ENCODE results near the gene GSK3A.

Gene GSK3A

DNA sequence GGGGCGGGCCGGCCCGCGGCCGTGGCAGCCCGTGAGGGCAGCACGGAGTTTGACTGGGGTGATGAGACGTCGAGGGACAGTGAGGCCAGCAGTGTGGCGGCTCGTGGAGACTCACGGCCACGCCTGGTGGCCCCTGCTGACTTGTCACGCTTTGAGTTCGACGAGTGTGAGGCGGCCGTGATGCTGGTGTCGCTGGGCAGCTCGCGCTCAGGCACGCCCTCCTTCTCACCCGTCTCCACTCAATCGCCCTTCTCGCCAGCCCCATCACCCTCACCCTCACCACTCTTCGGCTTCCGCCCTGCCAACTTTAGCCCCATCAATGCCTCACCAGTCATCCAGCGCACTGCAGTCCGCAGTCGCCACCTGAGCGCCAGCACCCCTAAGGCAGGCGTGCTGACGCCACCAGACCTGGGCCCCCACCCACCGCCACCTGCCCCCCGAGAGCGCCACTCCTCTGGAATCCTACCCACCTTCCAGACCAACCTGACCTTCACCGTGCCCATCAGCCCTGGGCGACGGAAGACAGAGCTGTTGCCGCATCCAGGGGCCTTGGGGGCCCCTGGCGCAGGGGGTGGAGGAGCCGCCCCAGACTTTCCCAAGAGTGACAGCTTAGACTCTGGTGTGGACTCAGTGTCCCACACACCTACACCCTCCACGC is 31.1 kb upstream of the GSK3A start:
- H3K4me3 ChIP-seq (ENCODE audit: low read depth, low read length), result no peak overlapping the region
- no peaks in the 10 kb centered on the region for H3K36me3 ChIP-seq (ENCODE audit: insufficient read depth, low read length)
- H3K27ac ChIP-seq (ENCODE audit: low read depth, low read length), result no peak overlapping the region
- H3K4me1 ChIP-seq (ENCODE audit: control insufficient read depth, insufficient read depth, low read length, unreplicated experiment), result peaks cover 8% of the 10 kb centered on the region
- peaks cover 38% of the 10 kb centered on the region for H3K79me2 ChIP-seq (ENCODE audit: control insufficient read depth, insufficient read depth, low read length, unreplicated experiment)
- no peaks in the 10 kb centered on the region for H3K27me3 ChIP-seq (ENCODE audit: insufficient read depth, low read length)
- no peak overlapping the region for H2AFZ ChIP-seq (ENCODE audit: low read length, unreplicated experiment)

DNA sequence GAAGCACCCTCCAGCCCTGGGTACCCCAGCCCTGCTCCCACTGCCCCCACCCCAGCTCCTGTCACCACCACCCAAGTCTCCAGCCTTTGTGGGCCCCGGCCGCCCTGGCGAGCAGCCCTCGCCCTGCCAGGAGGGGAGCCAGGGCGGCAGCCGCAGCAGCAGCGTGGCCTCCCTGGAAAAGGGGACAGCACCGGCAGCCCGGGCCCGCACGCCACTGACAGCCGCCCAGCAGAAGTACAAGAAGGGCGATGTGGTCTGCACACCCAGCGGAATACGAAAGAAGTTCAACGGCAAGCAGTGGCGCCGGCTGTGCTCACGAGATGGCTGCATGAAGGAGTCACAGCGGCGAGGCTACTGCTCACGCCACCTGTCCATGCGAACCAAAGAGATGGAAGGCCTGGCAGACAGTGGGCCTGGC is 30.6 kb upstream of the GSK3A start:
- H3K27ac ChIP-seq (ENCODE audit: low read depth, low read length), result no peak overlapping the region

DNA sequence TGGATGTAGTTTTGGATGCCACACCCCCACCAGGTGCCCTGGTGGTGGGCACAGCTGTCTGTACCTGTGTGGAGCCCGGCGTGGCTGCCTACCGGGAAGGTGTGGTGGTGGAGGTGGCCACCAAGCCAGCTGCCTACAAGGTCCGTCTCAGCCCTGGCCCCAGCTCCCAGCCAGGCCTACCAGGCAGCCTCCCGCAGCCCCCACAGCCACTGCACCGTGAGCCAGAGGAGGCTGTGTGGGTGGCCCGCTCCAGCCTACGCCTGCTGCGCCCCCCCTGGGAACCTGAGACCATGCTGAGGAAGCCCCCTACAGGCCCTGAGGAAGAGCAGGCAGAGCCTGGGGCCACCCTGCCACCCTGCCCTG is 30.1 kb upstream of the GSK3A start:
- Histone ChIP-seq H3K4me1 (ENCODE audit: control insufficient read depth, insufficient read depth, low read length, unreplicated experiment) (peaks cover 8% of the 10 kb centered on the region), H3K4me3 (ENCODE audit: low read depth, low read length) (no peak overlapping the region), H3K27ac (ENCODE audit: low read depth, low read length) (no peak overlapping the region), H3K36me3 (ENCODE audit: insufficient read depth, low read length) (no peaks in the 10 kb centered on the region), H2AFZ (ENCODE audit: low read length, unreplicated experiment) (no peak overlapping the region), H3K79me2 (ENCODE audit: control insufficient read depth, insufficient read depth, low read length, unreplicated experiment) (peaks cover 36% of the 10 kb centered on the region), H3K27me3 (ENCODE audit: insufficient read depth, low read length) (no peaks in the 10 kb centered on the region)

More for the DNA sequence above, 30.6 kb upstream of the GSK3A start:
- peaks cover 8% of the 10 kb centered on the region for H3K4me1 ChIP-seq (ENCODE audit: control insufficient read depth, insufficient read depth, low read length, unreplicated experiment)
- H3K36me3 ChIP-seq (ENCODE audit: insufficient read depth, low read length), result no peaks in the 10 kb centered on the region
- H3K79me2 ChIP-seq (ENCODE audit: control insufficient read depth, insufficient read depth, low read length, unreplicated experiment), result peaks cover 36% of the 10 kb centered on the region
- H3K4me3 ChIP-seq (ENCODE audit: low read depth, low read length), result no peak overlapping the region
- no peaks in the 10 kb centered on the region for H3K27me3 ChIP-seq (ENCODE audit: insufficient read depth, low read length)
- H2AFZ ChIP-seq (ENCODE audit: low read length, unreplicated experiment), result no peak overlapping the region

DNA sequence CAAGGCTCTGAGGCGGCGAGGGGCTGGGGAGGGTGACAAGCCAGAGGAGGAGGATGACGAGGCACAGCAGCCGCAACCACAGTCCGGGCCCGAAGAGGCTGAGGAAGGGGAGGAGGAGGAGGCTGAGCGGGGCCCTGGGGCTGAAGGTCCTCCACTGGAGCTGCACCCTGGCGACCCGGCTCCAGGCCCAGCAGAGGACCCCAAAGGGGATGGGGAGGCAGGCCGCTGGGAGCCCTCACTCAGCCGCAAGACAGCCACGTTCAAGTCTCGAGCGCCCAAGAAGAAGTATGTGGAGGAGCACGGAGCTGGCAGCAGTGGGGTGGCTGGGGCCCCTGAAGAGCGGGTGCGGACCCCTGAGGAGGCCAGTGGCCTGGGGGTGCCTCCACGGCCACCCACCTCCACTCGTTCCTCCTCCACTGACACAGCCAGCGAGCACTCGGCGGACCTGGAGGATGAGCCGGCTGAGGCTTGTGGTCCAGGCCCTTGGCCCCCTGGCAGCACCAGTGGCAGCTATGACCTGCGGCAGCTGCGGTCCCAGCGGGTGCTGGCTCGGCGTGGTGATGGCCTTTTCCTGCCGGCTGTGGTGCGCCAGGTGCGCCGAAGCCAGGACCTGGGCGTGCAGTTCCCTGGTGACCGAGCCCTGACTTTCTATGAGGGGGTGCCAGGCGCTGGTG is 29.6 kb upstream of the GSK3A start:
- no peak overlapping the region for H2AFZ ChIP-seq (ENCODE audit: low read length, unreplicated experiment)
- no peaks in the 10 kb centered on the region for H3K36me3 ChIP-seq (ENCODE audit: insufficient read depth, low read length)
- no peak overlapping the region for H3K27ac ChIP-seq (ENCODE audit: low read depth, low read length)
- peaks cover 8% of the 10 kb centered on the region for H3K4me1 ChIP-seq (ENCODE audit: control insufficient read depth, insufficient read depth, low read length, unreplicated experiment)
- H3K4me3 ChIP-seq (ENCODE audit: low read depth, low read length), result no peak overlapping the region
- peaks cover 36% of the 10 kb centered on the region for H3K79me2 ChIP-seq (ENCODE audit: control insufficient read depth, insufficient read depth, low read length, unreplicated experiment)
- H3K27me3 ChIP-seq (ENCODE audit: insufficient read depth, low read length), result no peaks in the 10 kb centered on the region

DNA sequence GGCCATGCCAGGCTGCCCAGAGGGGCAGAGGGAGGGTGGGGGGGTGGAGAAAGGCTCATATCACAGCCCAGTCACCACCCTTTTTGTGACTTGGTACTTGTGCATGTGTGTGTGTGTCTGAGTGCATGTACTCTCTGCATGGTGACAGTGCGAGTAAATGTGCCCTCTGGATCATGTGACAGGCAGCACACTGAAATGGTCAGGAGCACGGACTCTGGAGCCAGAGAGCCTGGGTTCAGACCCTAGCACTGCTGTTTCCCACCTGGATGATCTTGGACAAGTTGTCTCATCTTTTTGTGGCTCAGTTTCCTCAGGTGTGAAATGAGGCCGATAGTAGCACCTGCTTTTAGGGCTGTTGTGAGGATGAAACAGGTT is 28.6 kb upstream of the GSK3A start:
- H3K4me3 ChIP-seq (ENCODE audit: low read depth, low read length), result peak overlapping the region; percentile 92
- H3K79me2 ChIP-seq (ENCODE audit: control insufficient read depth, insufficient read depth, low read length, unreplicated experiment), result peaks cover 36% of the 10 kb centered on the region
- no peaks in the 10 kb centered on the region for H3K27me3 ChIP-seq (ENCODE audit: insufficient read depth, low read length)
- H3K4me1 ChIP-seq (ENCODE audit: control insufficient read depth, insufficient read depth, low read length, unreplicated experiment), result peaks cover 8% of the 10 kb centered on the region
- H3K27ac ChIP-seq (ENCODE audit: low read depth, low read length), result peak overlapping the region; percentile 98
- no peaks in the 10 kb centered on the region for H3K36me3 ChIP-seq (ENCODE audit: insufficient read depth, low read length)
- no peak overlapping the region for H2AFZ ChIP-seq (ENCODE audit: low read length, unreplicated experiment)

DNA sequence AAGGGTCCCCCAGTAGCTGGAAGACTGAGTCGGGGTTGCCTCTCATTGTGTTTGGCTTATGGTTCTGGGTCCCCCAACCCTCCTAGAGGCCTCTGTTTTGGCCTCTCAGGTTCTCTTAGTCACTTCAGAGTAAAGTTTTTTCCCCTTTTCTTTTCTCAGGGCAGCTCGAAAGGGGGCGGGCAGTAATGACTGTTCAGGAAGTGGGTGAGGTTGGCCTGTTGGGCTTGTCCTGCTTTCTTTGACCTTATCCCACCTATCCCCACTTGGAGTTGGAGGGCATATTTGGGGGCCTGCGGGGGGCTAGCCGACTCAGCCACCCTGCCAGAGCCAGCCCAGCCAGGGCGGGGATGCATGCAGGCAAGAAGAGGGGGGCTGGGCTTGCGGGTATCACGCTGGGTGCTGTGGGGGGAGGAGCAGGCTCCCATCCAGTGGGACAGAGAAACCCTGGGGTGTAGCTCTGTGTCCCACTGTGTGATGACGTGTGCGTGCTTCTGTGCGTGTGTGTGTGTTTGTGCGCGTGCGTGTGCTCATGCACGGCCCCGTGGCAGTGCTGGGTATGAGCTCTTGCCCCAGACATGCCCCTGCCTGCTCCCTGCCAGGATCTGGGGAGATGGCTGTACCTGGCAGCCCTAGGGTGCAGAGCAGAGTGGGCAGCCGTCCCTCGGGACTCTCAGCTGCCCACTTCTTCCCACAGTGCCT is 28.1 kb upstream of the GSK3A start:
- Histone ChIP-seq H3K27ac (ENCODE audit: low read depth, low read length) (peak overlapping the region; percentile 98), H2AFZ (ENCODE audit: low read length, unreplicated experiment) (peak overlapping the region; percentile 60), H3K79me2 (ENCODE audit: control insufficient read depth, insufficient read depth, low read length, unreplicated experiment) (peaks cover 32% of the 10 kb centered on the region), H3K4me3 (ENCODE audit: low read depth, low read length) (peak overlapping the region; percentile 92), H3K36me3 (ENCODE audit: insufficient read depth, low read length) (no peaks in the 10 kb centered on the region), H3K4me1 (ENCODE audit: control insufficient read depth, insufficient read depth, low read length, unreplicated experiment) (peaks cover 8% of the 10 kb centered on the region), H3K27me3 (ENCODE audit: insufficient read depth, low read length) (no peaks in the 10 kb centered on the region)

DNA sequence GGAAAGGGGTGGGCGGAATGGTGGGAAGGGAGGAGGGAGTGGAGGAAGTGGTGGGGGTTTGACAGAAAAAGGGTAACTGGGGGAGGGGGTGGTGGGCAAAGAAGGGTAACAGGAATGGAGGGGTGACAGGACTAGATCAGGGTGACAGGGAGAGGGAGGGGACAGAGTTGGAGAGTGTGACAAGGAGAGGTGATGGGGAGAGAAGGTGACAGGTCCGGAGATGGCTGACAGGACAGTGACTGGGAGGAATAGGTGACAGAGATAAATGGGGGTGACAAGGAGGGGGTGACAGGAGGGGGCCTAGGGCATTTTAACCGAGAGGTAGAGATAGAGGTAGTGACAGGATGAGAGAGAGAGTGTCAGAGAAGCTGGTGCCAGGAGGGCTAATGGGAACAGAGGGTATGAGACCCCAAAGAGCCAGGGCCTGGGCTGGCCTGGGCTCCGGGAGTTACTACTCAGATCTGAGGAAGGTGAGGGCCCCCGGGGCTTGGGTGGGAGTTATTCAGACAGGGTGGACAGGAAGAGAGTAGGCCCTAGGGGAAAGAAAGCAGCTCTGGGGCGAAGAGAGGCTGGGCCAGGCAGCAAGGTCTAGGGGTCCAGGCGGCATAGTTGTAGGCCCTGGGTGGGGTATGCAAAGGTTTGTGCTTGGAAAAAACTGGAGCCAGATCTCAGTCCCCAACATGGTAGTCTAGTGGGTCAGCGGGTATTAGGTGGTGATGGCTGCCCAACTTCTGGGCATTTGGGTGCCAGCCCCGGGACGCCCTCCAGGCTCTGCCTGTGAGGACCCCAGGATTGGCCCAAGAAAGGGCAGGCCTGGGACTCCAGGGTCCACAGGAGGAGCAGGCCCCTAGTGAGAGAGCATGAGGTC is 27.3 kb upstream of the GSK3A start:
- H2AFZ ChIP-seq (ENCODE audit: low read length, unreplicated experiment), result no peak overlapping the region
- no peaks in the 10 kb centered on the region for H3K27me3 ChIP-seq (ENCODE audit: insufficient read depth, low read length)
- no peaks in the 10 kb centered on the region for H3K36me3 ChIP-seq (ENCODE audit: insufficient read depth, low read length)
- H3K79me2 ChIP-seq (ENCODE audit: control insufficient read depth, insufficient read depth, low read length, unreplicated experiment), result peaks cover 26% of the 10 kb centered on the region
- peaks cover 8% of the 10 kb centered on the region for H3K4me1 ChIP-seq (ENCODE audit: control insufficient read depth, insufficient read depth, low read length, unreplicated experiment)
- peak overlapping the region; percentile 98 for H3K27ac ChIP-seq (ENCODE audit: low read depth, low read length)
- H3K4me3 ChIP-seq (ENCODE audit: low read depth, low read length), result peak overlapping the region; percentile 92

DNA sequence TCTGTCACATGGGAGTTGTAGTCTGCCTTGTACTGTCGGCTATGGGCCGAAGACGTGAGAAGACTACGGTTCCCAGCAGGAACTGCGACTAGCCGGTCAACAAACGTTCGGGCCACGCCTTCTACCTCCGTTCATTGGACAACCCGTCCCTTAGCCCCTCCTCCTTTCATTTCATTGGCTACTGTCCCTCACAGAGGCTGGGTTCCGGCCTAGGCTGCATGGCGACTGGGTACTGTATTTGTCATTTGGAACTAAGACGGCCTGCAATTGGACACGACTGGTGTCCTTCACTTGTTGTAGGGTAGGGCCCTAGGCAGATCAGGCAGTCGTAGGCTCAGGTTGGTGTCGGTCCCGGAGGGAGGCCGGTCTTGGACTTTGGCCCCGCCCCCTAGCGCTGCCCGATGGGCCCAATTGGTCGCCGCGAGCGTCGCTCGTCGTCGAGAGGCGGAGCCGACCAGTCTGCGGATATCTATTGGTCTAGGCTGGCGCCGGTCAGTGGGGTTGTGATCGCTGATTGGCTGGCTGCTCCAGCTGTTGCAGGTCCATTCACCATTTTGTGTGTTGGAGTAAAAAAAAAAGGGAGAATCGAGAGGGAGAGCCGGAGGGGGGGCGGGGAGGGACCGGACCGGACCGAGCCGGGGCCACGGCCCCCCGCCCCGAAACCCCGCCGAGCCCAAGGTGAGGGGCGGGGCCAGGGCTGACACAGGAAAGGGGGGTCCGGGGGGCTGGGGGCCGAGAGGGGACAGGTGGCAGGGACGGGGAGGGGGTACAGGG is 26.5 kb upstream of the GSK3A start, which contains the start of gene CIC:
Gene CIC, plus strand, starts transcription at position 549 of the 774 bp plus-strand sequence. CDS start 2,532 bp downstream, outside the sequence.
- Histone ChIP-seq H2AFZ (ENCODE audit: low read length, unreplicated experiment) (peak within 1 kb of the TSS; percentile 94), H3K4me1 (ENCODE audit: control insufficient read depth, insufficient read depth, low read length, unreplicated experiment) (peaks cover 8% of the 10 kb centered on the region), H3K4me3 (ENCODE audit: low read depth, low read length) (peak within 1 kb of the TSS; percentile 92), H3K27ac (ENCODE audit: low read depth, low read length) (peak within 1 kb of the TSS; percentile 98), H3K27me3 (ENCODE audit: insufficient read depth, low read length) (no peaks in the 10 kb centered on the region), H3K36me3 (ENCODE audit: insufficient read depth, low read length) (no peaks in the 10 kb centered on the region), H3K79me2 (ENCODE audit: control insufficient read depth, insufficient read depth, low read length, unreplicated experiment) (peaks cover 24% of the 10 kb centered on the region)

DNA sequence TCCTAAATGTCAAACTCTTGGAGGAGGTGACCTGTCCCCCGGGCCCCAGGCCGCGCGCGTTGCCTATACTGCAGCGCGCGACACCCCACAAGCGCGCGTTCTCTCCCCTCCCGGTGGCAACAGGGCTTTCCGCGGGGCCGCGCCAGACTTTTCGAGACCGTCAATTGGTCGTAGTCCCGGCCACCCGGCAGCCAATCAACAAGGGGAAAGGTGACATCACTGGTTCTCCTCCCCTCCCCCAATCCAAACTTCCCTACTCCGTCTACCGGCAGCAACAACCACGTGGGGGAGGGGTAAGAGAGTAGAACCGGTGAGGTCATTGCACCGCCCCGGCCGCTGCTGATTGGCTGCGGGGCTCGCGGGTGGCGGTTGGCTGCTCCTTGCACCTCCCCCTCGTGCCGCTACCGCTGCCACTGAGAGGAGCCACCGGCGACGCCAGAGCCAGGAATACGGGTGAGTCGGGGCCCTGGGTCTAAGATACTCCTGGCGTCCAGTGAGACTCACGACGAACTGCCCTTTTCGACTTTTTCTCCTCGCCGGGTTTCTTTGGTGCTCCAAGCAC is 25.8 kb upstream of the GSK3A start:
- no peaks in the 10 kb centered on the region for H3K27me3 ChIP-seq (ENCODE audit: insufficient read depth, low read length)
- H3K36me3 ChIP-seq (ENCODE audit: insufficient read depth, low read length), result no peaks in the 10 kb centered on the region
- peak overlapping the region; percentile 94 for H2AFZ ChIP-seq (ENCODE audit: low read length, unreplicated experiment)
- H3K27ac ChIP-seq (ENCODE audit: low read depth, low read length), result peak overlapping the region; percentile 94
- peaks cover 8% of the 10 kb centered on the region for H3K4me1 ChIP-seq (ENCODE audit: control insufficient read depth, insufficient read depth, low read length, unreplicated experiment)
- peaks cover 24% of the 10 kb centered on the region for H3K79me2 ChIP-seq (ENCODE audit: control insufficient read depth, insufficient read depth, low read length, unreplicated experiment)
- H3K4me3 ChIP-seq (ENCODE audit: low read depth, low read length), result peak overlapping the region; percentile 92
